Subcutaneous adipose tissue (tissue), 4 donors: ENCODE measurements around the gene SERPINA1. TPM values are rescaled to one million over a fixed set of nuclear protein-coding genes. Genes with fewer than 3 reads are reported as not detected.

Experiments
- CTCF ChIP-seq: fragments of 450-650 bp; IDR thresholded peaks from one replicate; pipeline ENCODE4 v1.5.1; 2016; ENCODE audit warnings: low read depth, mild to moderate bottlenecking, control low read depth, antibody characterized with exemption, moderate library complexity
- total RNA-seq, 4 donors: library from RNA; depleted of rRNA; stranded (reverse); fragments of >200 nt; gene quantifications; one replicate each; pipeline ENCODE4 v1.1.0, GENCODE V29; 2016

SERPINA1 gene
- total RNA-seq, 4 donors from 2014 or later, result 2.1 to 10.4 (median 3.7) TPM

- no peak for TF ChIP-seq CTCF
Measured at GRCh38 chr14:94376108-94376975, 12.1 kb downstream of the SERPINA1 start.

- no peak for TF ChIP-seq CTCF
Measured at GRCh38 chr14:94375552-94376107, 12.8 kb downstream of the SERPINA1 start.

- no peak for TF ChIP-seq CTCF
Measured at GRCh38 chr14:94374749-94375260, 13.6 kb downstream of the SERPINA1 start.

- TF ChIP-seq CTCF, result no peak
Measured at GRCh38 chr14:94374116-94374515, 14.3 kb downstream of the SERPINA1 start.

GRCh38 chr14:94373708-94374107 lies 14.7 kb downstream of the SERPINA1 start:
- no peak for TF ChIP-seq CTCF

- no peak for TF ChIP-seq CTCF
Measured at GRCh38 chr14:94372021-94372605, 16.3 kb downstream of the SERPINA1 start.

GRCh38 chr14:94370524-94370910 lies 17.9 kb downstream of the SERPINA1 start:
- TF ChIP-seq CTCF, result no peak
